ENCODE measurements around the gene MEGF10. TPM values are rescaled to one million over a fixed set of nuclear protein-coding genes. Genes with fewer than 3 reads are reported as not detected.

MEGF10 gene
- total RNA-seq, 2 experiments from 2014 or later: not detected

DNA sequence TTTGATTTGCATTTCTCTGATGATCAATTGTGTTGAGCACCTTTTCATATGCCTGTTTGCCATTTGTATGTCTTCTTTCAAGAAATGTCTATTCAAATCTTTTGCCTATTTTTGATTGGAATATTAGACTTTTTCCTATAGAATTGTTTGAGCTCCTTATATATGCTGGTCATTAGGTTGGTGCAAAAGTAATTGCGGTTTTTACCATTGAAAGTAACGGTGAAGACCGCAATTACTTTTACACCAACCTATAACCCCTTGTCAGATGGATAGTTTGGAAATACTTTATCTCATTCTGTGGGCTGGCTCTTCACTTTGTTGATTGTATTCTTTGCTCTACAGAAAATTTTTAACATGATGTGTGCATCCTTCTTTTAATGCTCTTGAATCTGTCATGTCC lies 113.6 kb downstream of the MEGF10 start:
- no peak for DNase-seq (ENCODE audit: low spot score)
- ChIA-PET CTCF (ENCODE audit: unreplicated experiment) (no interaction called here), POLR2A (no interaction called here)
- intact Hi-C loops (cut with micrococcal nuclease; ENCODE audit: unreplicated experiment): no loop called here
- TF ChIP-seq EZH2phosphoT487 (IDR thresholded peaks at IDR 0.05; ENCODE audit: borderline replicate concordance, low read depth, low read length): no peak
- TF ChIP-seq, protein P1, sequence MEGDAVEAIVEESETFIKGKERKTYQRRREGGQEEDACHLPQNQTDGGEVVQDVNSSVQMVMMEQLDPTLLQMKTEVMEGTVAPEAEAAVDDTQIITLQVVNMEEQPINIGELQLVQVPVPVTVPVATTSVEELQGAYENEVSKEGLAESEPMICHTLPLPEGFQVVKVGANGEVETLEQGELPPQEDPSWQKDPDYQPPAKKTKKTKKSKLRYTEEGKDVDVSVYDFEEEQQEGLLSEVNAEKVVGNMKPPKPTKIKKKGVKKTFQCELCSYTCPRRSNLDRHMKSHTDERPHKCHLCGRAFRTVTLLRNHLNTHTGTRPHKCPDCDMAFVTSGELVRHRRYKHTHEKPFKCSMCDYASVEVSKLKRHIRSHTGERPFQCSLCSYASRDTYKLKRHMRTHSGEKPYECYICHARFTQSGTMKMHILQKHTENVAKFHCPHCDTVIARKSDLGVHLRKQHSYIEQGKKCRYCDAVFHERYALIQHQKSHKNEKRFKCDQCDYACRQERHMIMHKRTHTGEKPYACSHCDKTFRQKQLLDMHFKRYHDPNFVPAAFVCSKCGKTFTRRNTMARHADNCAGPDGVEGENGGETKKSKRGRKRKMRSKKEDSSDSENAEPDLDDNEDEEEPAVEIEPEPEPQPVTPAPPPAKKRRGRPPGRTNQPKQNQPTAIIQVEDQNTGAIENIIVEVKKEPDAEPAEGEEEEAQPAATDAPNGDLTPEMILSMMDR (conservative IDR thresholded peaks at IDR 0.05; ENCODE audit: low read length): no peak
- H3K4me3 ChIP-seq (ENCODE audit: low read depth, low read length, poor library complexity, severe bottlenecking): no peak overlapping the region
- no peak overlapping the region for H3K4me2 ChIP-seq (ENCODE audit: low read length)
- H4K20me1 ChIP-seq (ENCODE audit: insufficient read depth, low read length): no peaks in the 10 kb centered on the region
- no peak overlapping the region for H3K27ac ChIP-seq (ENCODE audit: low read depth, low read length, poor library complexity, severe bottlenecking)
- BruUV-seq (replicated peaks): no TSS peak
- no peak overlapping the region for H2AFZ ChIP-seq (ENCODE audit: low read length)
- H3K79me2 ChIP-seq (ENCODE audit: insufficient read depth, low read depth, low read length): no peaks in the 10 kb centered on the region
- no peaks in the 10 kb centered on the region for H3K9me3 ChIP-seq (ENCODE audit: low read length)
- no peaks in the 10 kb centered on the region for H3K4me1 ChIP-seq (ENCODE audit: insufficient read depth, low read length, poor library complexity, severe bottlenecking)
- H3K36me3 ChIP-seq (ENCODE audit: insufficient read depth, low read length): no peaks in the 10 kb centered on the region
- H3K9me2 ChIP-seq (ENCODE audit: insufficient read depth, low read length): no peaks in the 10 kb centered on the region

DNA sequence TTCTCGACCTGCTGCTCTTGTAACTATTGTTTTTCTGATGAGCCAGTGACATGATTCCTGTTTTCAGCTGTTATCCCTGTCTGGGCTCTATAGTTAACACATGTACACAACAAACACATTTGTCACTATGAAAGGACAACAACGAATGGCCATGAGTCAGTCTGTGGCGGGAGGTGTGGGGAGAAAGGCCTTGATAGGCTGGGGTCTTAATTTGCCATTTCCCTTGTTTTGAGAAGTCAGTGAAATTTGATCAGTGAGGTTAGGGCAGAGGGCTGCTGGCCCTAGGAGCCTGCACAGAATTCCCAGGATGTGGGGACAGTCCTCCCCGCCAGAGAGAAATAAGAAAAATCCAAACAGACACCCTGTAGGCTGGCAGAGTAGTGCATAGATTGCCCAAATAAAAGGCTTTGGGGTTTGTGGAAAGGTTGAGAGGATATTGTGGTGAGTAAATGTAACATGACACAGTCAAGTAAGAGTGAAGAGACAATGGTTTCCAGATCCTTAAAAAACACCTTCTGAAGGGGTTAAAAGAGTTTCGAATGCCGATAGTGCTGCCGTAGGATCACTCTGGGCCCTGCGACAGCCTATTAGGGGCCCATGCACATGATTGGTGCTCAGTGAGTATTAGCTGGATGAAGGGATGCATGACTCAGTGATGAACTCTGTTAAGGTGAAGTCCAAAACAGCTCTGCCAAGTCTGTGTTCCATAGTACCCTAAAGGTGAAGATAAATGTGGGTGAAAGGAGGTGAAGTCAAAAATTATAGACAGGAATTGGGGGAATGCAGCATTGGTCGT lies 115.9 kb downstream of the MEGF10 start:
- POLR2A ChIA-PET: interaction anchor here (1.3 kb wide), 1 partner anchor 24 kb away, joined by 3 read pairs; no protein-coding TSS in a partner anchor
- H4K20me1 ChIP-seq (ENCODE audit: insufficient read depth, low read length): no peaks in the 10 kb centered on the region
- H2AFZ ChIP-seq (ENCODE audit: low read length): no peak overlapping the region
- no peak for TF ChIP-seq EZH2phosphoT487 (IDR thresholded peaks at IDR 0.05; ENCODE audit: borderline replicate concordance, low read depth, low read length)
- TF ChIP-seq, protein P1 (conservative IDR thresholded peaks at IDR 0.05; ENCODE audit: low read length): no peak
- H3K9me3 ChIP-seq (ENCODE audit: low read length): no peaks in the 10 kb centered on the region
- no peak overlapping the region for H3K27ac ChIP-seq (ENCODE audit: low read depth, low read length, poor library complexity, severe bottlenecking)
- no TSS peak for BruUV-seq (replicated peaks)
- CTCF ChIA-PET (ENCODE audit: unreplicated experiment): no interaction called here
- no peaks in the 10 kb centered on the region for H3K4me1 ChIP-seq (ENCODE audit: insufficient read depth, low read length, poor library complexity, severe bottlenecking)
- H3K9me2 ChIP-seq (ENCODE audit: insufficient read depth, low read length): no peaks in the 10 kb centered on the region
- no peaks in the 10 kb centered on the region for H3K79me2 ChIP-seq (ENCODE audit: insufficient read depth, low read depth, low read length)
- intact Hi-C loops (cut with micrococcal nuclease; ENCODE audit: unreplicated experiment): no loop called here
- no peak overlapping the region for H3K4me3 ChIP-seq (ENCODE audit: low read depth, low read length, poor library complexity, severe bottlenecking)
- H3K4me2 ChIP-seq (ENCODE audit: low read length): no peak overlapping the region
- H3K36me3 ChIP-seq (ENCODE audit: insufficient read depth, low read length): no peaks in the 10 kb centered on the region
- DNase-seq (ENCODE audit: low spot score): no peak

DNA sequence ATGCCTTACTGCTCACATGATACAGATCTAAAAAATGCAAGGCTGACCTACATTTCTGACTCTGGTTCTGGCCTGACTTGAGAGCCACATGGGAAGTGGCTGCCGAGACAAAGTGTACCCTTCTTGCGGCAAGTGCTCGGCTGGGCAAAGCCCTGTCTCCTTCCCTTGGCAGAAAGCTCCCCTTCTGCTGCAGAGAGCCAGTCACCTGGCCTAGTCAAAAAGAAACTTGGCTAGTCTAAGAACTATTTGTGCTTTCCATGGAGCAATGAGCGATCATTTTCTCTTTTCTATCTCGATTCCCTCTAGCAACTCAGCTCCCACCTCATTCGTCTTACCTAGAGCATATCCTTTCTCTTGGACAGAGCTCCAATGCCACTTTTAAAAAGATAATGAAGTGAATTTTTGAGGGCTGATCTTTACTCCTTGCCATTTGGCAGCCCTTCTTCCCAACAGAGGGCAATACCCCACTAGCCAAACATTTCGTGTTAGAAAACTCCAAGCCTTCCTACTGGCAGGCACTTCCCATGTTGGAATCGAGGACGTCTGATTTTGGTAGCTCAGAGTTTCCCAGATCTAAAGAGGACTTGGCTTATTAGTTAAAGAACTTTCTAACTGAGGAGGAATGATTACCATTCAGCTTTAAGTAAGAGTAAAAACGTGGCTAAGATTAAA lies 118.8 kb downstream of the MEGF10 start:
- ChIA-PET POLR2A (interaction anchor here (1.6 kb wide), 1 partner anchor 12 kb away, joined by 5 read pairs; no protein-coding TSS in a partner anchor), CTCF (ENCODE audit: unreplicated experiment) (no interaction called here)
- H3K36me3 ChIP-seq (ENCODE audit: insufficient read depth, low read length): no peaks in the 10 kb centered on the region
- no peak overlapping the region for H3K4me3 ChIP-seq (ENCODE audit: low read depth, low read length, poor library complexity, severe bottlenecking)
- no peaks in the 10 kb centered on the region for H3K79me2 ChIP-seq (ENCODE audit: insufficient read depth, low read depth, low read length)
- H3K27ac ChIP-seq (ENCODE audit: low read depth, low read length, poor library complexity, severe bottlenecking): no peak overlapping the region
- no peak for TF ChIP-seq EZH2phosphoT487 (IDR thresholded peaks at IDR 0.05; ENCODE audit: borderline replicate concordance, low read depth, low read length)
- TF ChIP-seq, protein P1 (conservative IDR thresholded peaks at IDR 0.05; ENCODE audit: low read length): no peak
- no peak for DNase-seq (ENCODE audit: low spot score)
- intact Hi-C loops (cut with micrococcal nuclease; ENCODE audit: unreplicated experiment): no loop called here
- no peaks in the 10 kb centered on the region for H4K20me1 ChIP-seq (ENCODE audit: insufficient read depth, low read length)
- H2AFZ ChIP-seq (ENCODE audit: low read length): no peak overlapping the region
- BruUV-seq (replicated peaks): no TSS peak
- no peak overlapping the region for H3K4me2 ChIP-seq (ENCODE audit: low read length)
- no peaks in the 10 kb centered on the region for H3K9me2 ChIP-seq (ENCODE audit: insufficient read depth, low read length)
- no peaks in the 10 kb centered on the region for H3K9me3 ChIP-seq (ENCODE audit: low read length)
- no peaks in the 10 kb centered on the region for H3K4me1 ChIP-seq (ENCODE audit: insufficient read depth, low read length, poor library complexity, severe bottlenecking)

Measured in OCI-LY7 (cell line).